Ovary (tissue), 9 donors: ENCODE data around the gene DPEP2. TPM values are rescaled to one million over a fixed set of nuclear protein-coding genes. Genes with fewer than 3 reads are reported as not detected.
A peak's percentile ranks its signal among the peaks of the same experiment; 100 is the strongest.

ENCODE experiments used
- DNase-seq, 5 donors: peaks; one replicate each; pipeline ENCODE4 v3.0.0-alpha.2; 2019 to 2020
- H3K27ac ChIP-seq, 2 donors: fragments of 200-600 bp; one replicate each; pipeline versions ENCODE4 v1.5.1 to v1.8.0; 2019 to 2022
- H3K27me3 ChIP-seq: fragments of 200-600 bp; one replicate; pipeline ENCODE4 v1.8.0; 2022
- H3K36me3 ChIP-seq: fragments of 200-600 bp; sonication (generic); one replicate; pipeline ENCODE4 v1.5.1; 2019
- H3K4me1 ChIP-seq: one replicate; pipeline ENCODE4 v1.8.1; 2013; ENCODE audit warnings: mild to moderate bottlenecking, moderate library complexity; ENCODE audit not compliant: insufficient read depth
- H3K4me3 ChIP-seq: fragments of 200-600 bp; sonication (generic); one replicate; pipeline ENCODE4 v1.5.1; 2017
- H3K9me3 ChIP-seq, 2 donors: fragments of 200-600 bp in 1 of 2; sonication (generic) in 1 of 2; one replicate each; pipeline versions ENCODE4 v1.5.1 to v1.8.1; 2013 to 2019; ENCODE audit warnings: mild to moderate bottlenecking in 1 of 2, moderate library complexity in 1 of 2
- EP300 ChIP-seq: sonication (generic); formaldehyde crosslinking; IDR thresholded peaks from one replicate; pipeline ENCODE4 v1.6.1; 2017; ENCODE audit warnings: antibody characterized with exemption
- POLR2A ChIP-seq: fragments of 450-650 bp; IDR thresholded peaks from one replicate; pipeline ENCODE4 v1.6.1; 2017; ENCODE audit warnings: antibody characterized with exemption, mild to moderate bottlenecking, moderate library complexity
- WGBS, 3 donors: extraction: QIAGEN DNeasy Blood & Tissue Kit in 1 of 3; methylation state at CpG; one replicate each; pipeline versions ENCODE4 v1.1.5 to v1.1.7; 2013 to 2017; 5-methylcytosine and 5-hydroxymethylcytosine counted together
- intact Hi-C, 4 donors: fragments of 100-400 bp; cut with DNase I; formaldehyde crosslinking; loops; one replicate each; pipeline versions ENCODE4 v1.11.0 to v1.15.1; 2022 to 2023
- polyA plus RNA-seq, 2 donors: library from polyadenylated mRNA; stranded (reverse); fragments of 200-250 nt in 1 of 2; fragments of 350-450 nt in 1 of 2; fragmentation: Illumina TruSeq in 1 of 2; extraction: RNeasy Lipid Tissue Mini Kit (QIAGEN cat#74804) in 1 of 2; gene quantifications; one replicate each; pipeline ENCODE4 v1.2.3, GENCODE V29; 2013 to 2014
- total RNA-seq, 7 donors: library from RNA; depleted of rRNA in 2 of 7; stranded (reverse); fragments of >200 nt in 2 of 7; fragmentation: NEBNext Ultra II Directional in 3 of 7; extraction: Animal tissue kit (Norgen Biotek cat#: 25700) in 3 of 7; gene quantifications; one replicate each; pipeline versions ENCODE4 v1.1.0 to v1.2.4, GENCODE V29; 2016 to 2023
- TF ChIP-seq, protein P1 (sequence below), 3 donors: fragments of 450-650 bp in 2 of 3; fragments of 200-600 bp in 1 of 3; IDR thresholded peaks; one replicate each; pipeline versions ENCODE4 v1.5.1 to v1.8.0; 2016 to 2022; ENCODE audit warnings: antibody characterized with exemption in 3 of 3, mild to moderate bottlenecking in 1 of 3
- donor health status: DM: no; HTN: no; CAD: no; lungs with moderate emphysema.
- donor health status: DM: no; HTN: no; CAD: no.
- donor health status: Bipolar disorder and iron deficiency.
- donor health status: DM: yes; HTN: yes; CAD: no.
- donor health status: DM: no; HTN: no; CAD: no.
- donor health status: DM: yes; HTN: yes; CAD: no.

Gene DPEP2
- total and polyA plus RNA-seq, 9 donors, result 0.33 to 3.1 (median 0.99) TPM; not detected in 2

DNA sequence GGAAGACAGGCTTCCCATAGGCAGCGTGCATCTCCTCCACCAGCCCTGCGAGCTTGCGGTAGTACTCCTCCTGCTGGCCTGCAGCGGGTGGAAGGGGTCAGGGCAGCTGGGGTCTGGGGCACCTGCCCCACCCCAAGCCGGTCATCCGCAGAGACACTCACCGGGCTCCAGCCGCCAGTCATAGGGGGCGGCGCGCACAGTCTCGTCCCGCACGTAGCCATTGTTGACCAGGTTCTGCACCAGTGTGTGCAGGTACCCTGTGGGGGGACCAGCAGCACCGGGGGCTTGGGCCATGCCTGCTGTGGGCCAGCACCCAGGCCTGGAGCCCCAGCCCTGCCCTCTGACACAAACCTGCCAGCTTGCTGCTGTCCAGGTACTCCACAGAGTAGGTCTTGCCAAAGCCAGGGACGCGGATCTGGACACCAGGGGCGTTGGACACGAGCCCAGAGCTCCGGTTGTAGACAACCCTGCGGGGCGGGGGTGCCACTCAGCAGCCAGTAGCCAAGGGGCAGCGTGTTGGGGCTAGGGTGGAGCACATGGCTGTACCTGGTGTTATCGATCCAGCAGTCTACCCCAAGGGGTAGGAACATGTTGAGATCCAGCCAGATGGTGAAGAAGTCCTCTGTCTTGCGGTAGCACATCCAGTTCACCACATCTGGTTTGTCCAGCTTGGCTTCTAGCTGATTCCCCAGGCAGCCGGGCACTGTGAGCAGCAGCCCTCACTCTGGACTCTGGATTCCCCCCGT lies 56.6 kb downstream of the DPEP2 start:
- Histone ChIP-seq H3K27ac (no peak overlapping the region), H3K27me3 (no peaks in the 10 kb centered on the region), H3K9me3 (no peaks in the 10 kb centered on the region), H3K4me1 (peaks cover 21% of the 10 kb centered on the region), H3K4me3 (no peak overlapping the region), H3K36me3 (no peaks in the 10 kb centered on the region)
- peak in 3 of 5 donors; percentile 44 to 55 (median 45) for DNase-seq
- 83 to 85% (median 85%) methylated on average over 27 of the region's 27 CpGs for WGBS, 3 donors
- no peak for TF ChIP-seq POLR2A
- TF ChIP-seq, protein P1, sequence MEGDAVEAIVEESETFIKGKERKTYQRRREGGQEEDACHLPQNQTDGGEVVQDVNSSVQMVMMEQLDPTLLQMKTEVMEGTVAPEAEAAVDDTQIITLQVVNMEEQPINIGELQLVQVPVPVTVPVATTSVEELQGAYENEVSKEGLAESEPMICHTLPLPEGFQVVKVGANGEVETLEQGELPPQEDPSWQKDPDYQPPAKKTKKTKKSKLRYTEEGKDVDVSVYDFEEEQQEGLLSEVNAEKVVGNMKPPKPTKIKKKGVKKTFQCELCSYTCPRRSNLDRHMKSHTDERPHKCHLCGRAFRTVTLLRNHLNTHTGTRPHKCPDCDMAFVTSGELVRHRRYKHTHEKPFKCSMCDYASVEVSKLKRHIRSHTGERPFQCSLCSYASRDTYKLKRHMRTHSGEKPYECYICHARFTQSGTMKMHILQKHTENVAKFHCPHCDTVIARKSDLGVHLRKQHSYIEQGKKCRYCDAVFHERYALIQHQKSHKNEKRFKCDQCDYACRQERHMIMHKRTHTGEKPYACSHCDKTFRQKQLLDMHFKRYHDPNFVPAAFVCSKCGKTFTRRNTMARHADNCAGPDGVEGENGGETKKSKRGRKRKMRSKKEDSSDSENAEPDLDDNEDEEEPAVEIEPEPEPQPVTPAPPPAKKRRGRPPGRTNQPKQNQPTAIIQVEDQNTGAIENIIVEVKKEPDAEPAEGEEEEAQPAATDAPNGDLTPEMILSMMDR (IDR thresholded peaks at IDR 0.05), result no peak
- TF ChIP-seq EP300, result no peak
- intact Hi-C loops, result no loop called here

DNA sequence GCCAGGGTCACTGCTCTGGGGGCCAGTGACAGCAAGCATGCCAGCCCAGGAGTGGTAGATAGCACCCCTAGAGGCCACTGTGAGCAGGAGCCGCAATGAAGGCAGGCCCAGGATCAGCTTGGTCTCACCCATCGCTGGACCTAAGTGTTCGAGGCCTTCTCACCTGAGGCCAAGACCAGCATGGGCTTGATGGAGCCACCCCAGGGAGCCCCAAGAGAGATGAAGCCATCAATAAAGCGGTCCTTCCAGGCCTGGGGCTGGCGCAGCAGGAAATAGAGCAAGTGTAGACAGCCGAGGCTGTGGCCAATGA lies 57.1 kb downstream of the DPEP2 start:
- peak in 2 of 5 donors; percentile 35 to 53 for DNase-seq
- intact Hi-C loops, result no loop called here
- 67 to 83% (median 78%) methylated on average over 5 to 6 of the region's 6 CpGs for WGBS, 3 donors
- Histone ChIP-seq H3K4me1 (peaks cover 24% of the 10 kb centered on the region), H3K27me3 (no peaks in the 10 kb centered on the region), H3K27ac (no peak overlapping the region), H3K9me3 (no peaks in the 10 kb centered on the region), H3K36me3 (no peaks in the 10 kb centered on the region), H3K4me3 (no peak overlapping the region)
- TF ChIP-seq, protein P1 (IDR thresholded peaks at IDR 0.05), result peak in 1 of 3 donors; percentile 37
- TF ChIP-seq EP300, result no peak

DNA sequence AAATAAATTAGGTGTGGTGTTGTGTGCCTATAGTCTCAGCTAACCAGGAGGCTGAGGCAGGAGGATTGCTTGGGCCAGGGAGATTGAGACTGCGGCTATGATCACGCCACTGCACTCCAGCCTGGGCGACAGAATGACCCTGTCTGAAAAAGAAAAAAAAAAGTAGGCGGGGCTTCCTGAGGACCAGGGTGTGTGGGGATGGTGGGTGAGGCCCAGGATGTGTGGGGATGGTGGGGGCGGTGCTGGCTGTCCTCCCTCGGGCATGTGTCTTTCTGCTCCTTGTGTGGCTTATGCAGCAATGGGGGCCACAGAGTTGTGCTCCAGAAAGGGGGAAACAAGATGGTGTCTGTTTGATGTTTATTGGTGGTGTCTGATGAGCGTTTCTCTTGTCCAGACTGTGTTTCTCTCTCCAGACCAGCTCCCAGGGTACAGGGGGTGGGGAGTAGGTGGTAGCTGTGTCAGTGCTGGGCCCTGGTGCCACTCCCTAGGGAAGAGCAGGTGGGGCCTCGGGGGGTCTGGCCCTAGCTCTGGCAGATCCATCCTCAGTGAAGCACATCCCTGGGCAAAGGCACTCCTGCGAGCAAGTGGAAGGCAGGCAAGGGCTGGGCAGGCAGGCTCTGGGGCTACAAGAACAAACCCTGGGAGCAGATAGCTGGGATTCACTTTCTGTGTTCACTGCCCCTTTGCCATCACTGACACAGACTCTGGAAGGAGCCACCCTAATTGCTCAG lies 57.6 kb downstream of the DPEP2 start:
- WGBS, 3 donors, result 77 to 82% (median 82%) methylated on average over 9 of the region's 9 CpGs
- intact Hi-C loops, result no loop called here
- Histone ChIP-seq H3K9me3 (no peaks in the 10 kb centered on the region), H3K27ac (no peak overlapping the region), H3K27me3 (no peaks in the 10 kb centered on the region), H3K4me3 (no peak overlapping the region), H3K4me1 (peaks cover 25% of the 10 kb centered on the region), H3K36me3 (no peaks in the 10 kb centered on the region)
- TF ChIP-seq POLR2A (no peak), EP300 (no peak)
- TF ChIP-seq, protein P1 (IDR thresholded peaks at IDR 0.05), result no peak
- no peak for DNase-seq

DNA sequence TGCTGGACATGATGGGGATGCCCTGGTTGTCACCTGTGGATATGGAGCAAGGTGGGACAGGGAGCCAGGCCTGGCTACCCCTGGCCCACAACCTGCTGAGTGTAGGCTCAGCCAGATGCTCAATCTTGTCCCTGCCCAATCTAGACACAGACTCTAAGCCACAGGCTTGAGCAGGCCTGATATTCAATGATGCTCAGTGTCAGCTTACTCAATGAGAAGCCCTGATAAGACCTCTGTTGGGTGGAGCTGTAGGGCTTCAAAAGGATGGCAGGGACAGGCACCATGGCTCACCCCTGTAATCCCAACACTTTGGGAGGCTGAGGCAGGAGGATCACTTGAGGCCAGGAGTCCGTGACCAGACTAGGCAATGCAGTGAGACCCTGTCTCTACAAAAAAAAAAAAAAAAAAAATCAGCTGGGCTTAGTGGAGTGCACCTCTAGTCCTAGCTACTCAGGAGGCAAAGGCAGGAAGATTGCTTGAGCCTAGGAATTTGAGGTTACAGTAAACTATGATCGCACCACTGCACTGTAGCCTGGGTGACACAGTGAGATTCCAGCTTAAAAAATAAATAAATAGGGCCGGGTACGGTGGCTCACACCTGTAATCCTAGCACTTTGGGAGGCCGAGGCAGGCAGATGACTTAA lies 58.7 kb downstream of the DPEP2 start:
- Histone ChIP-seq H3K4me3 (no peak overlapping the region), H3K4me1 (peaks cover 25% of the 10 kb centered on the region), H3K27me3 (no peaks in the 10 kb centered on the region), H3K36me3 (no peaks in the 10 kb centered on the region), H3K9me3 (no peaks in the 10 kb centered on the region), H3K27ac (no peak overlapping the region)
- 82 to 90% (median 89%) methylated on average over 5 of the region's 5 CpGs for WGBS, 3 donors
- intact Hi-C loops, result no loop called here
- TF ChIP-seq POLR2A, result no peak
- TF ChIP-seq EP300, result no peak
- TF ChIP-seq, protein P1 (IDR thresholded peaks at IDR 0.05), result no peak
- DNase-seq, result no peak
